HG02759 (cell line): Measurements from ENCODE around the gene KIF2A.
A peak's percentile ranks its signal among the peaks of the same experiment; 100 is the strongest.

ENCODE experiments used
- ATAC-seq: cut with Tn5 transposase; IDR thresholded peaks from one replicate; pipeline ENCODE4 v1.9.1; 2021; ENCODE audit warnings: mild to moderate bottlenecking, moderate library complexity; ENCODE audit not compliant: unreplicated experiment

The KIF2A gene

DNA sequence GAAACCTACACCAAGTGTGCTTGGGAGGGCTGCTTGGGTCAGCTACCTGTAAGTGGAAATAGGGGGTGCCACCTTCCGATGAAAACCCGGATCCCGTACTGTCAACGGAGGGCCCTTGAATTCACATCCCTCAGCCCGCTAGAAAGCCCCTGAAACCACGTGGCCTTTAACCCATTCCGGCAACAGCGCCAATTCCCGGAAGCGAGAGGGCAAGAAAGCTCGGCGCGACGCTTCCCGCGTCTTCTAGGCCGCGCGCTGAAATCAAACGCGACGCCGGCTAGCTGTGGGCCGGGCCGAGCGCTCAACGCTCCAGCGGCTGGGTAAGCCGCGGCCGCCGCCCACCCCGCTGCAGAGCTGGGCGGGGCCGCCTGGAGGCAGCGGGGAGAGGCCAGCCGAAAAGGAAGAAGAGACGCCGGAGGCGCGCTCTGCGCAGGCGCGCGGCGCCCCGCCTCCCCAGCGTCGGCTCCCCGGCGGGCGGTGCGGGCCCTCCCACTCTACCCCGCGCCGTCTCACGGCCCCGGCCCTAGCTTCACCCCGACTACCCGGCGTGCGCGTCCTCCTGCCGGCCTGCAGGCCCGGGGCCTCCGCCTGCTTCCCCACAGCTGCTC is at the start of gene KIF2A:
KIF2A (plus strand) TSS at position 492 of the 608 bp plus-strand sequence. CDS start 267 bp downstream, outside the sequence.
- peak; percentile 94 for ATAC-seq

DNA sequence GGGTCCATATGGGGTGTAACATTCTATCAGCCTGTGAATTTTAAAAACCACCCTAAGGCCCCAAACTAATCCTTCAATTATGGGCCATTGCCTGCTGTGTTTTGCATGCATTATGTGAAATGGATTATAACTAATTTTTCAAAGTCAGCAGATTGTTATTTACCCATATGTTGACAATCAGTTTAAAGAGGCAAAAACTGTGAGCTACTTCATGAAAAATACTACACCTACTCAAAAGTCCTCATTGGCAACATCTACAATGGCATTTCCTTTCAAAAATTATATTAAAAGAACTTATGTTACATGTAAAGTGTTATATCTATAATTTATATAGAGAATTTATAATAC is 49.0 kb upstream of the KIF2A start:
- ATAC-seq: no peak

DNA sequence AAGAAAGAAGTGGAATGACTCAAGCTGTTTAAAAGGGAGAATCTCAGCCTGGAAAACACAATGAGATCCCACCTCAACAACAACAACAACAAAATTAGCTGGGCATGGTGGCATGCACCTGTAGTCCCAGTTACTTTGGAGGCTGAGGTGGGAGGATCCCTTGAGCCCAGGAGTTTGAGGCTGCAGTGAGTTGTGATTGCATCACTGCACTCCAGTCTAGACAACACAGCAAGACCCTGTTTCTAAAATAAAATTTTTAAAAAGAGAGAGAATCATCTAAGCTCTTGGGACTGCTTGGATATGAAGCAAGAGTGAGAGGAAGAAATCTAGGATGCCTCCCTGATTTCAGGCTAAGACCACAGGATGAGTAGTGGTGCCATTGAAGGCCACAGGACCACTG is 47.4 kb upstream of the KIF2A start:
- ATAC-seq: no peak

- ATAC-seq: no peak
Observed at GRCh38 chr5:62259699-62260250, 46.2 kb upstream of the KIF2A start.

- ATAC-seq: no peak
Observed at GRCh38 chr5:62260513-62260912, 45.5 kb upstream of the KIF2A start.

- no peak for ATAC-seq
Observed at GRCh38 chr5:62263401-62263800, 42.6 kb upstream of the KIF2A start.

- ATAC-seq: no peak
Observed at GRCh38 chr5:62265648-62266112, 40.3 kb upstream of the KIF2A start.

- ATAC-seq: no peak
Observed at GRCh38 chr5:62266573-62266972, 39.4 kb upstream of the KIF2A start.

GRCh38 chr5:62268234-62268633 is 37.8 kb upstream of the KIF2A start:
- ATAC-seq: peak; percentile 89

DNA sequence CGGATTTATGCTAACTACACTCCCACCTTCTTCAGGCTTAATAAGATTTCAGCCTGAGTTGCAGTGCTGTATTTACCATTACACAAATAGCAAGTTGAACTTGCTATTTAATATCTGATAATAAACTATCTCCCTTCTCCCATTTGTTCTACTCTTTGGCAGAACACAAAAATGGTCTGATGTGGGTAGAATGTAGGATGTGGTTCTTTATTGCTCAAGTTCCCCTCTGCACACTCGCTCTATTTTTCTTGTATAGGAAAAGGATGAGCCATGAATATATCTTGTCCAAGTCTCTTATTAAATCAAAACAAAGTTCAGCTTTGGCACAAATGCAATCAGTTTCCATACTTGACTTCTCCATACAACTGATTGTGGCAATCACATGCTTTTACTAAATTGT is 37.2 kb upstream of the KIF2A start:
- ATAC-seq: peak; percentile 16

GRCh38 chr5:62271370-62271769 is 34.6 kb upstream of the KIF2A start:
- no peak for ATAC-seq

DNA sequence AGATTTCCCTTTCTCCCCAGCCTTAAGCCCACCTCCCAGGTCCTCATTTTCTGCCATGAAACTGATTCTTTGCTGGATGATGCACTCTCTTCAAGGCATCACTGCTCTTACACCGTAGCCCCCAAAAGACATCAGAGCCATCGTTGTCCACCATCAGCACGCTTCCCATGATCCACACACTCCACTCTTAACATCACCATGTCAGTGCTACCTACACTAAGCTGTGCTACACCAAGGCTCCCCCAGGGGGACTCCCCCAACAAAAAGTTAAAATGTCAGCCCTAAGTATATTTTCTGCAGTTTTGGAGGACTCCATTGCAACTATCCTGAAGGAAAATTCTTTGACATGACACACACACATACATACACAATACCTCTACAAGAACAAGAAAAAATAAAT is 34.1 kb upstream of the KIF2A start:
- ATAC-seq: no peak

DNA sequence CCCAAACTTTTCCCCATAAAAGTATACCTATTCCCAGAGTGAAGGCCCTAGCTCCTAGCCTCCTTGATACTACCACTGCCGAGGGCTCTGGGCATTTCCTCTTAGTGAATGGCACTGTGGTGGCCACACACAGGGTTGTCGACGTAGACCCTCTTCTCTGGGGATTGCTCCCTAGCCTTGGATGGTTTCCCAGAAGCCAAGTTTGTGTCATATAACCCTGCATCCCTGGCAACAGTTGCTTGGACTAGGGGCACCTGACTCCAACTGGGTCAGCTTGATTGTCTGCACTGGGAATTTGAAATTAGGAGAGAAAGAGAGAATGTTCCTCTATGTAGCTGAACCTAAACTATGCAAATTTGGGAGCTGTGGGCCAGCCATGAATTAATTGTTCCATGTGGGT is 32.3 kb upstream of the KIF2A start:
- no peak for ATAC-seq

- ATAC-seq: no peak
Observed at GRCh38 chr5:62275581-62275980, 30.4 kb upstream of the KIF2A start.

GRCh38 chr5:62281411-62281810 is 24.6 kb upstream of the KIF2A start:
- ATAC-seq: no peak

GRCh38 chr5:62282064-62282463 is 23.9 kb upstream of the KIF2A start:
- no peak for ATAC-seq

DNA sequence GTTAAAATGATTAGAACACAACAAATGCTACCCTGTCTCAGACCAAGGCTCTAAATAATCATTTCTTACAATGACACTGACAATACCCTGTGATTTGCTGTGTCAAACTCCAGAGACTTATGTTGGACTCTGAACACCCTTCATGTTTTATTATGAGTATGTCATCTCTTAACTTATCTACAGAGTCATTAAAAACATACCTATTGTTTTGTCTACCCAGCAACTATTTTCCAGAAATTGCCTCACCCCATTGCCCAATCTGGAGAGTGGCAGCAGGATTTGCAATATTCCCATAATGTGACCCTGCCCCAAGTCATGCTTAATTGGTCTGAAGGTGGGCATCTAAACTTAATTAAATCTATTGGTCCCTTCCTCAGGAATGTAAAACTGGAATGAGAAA is 23.0 kb upstream of the KIF2A start:
- no peak for ATAC-seq

- no peak for ATAC-seq
Observed at GRCh38 chr5:62283861-62284260, 22.1 kb upstream of the KIF2A start.

GRCh38 chr5:62284946-62285891 is 20.8 kb upstream of the KIF2A start:
- peak; percentile 82 for ATAC-seq

GRCh38 chr5:62286834-62287233 is 19.2 kb upstream of the KIF2A start:
- ATAC-seq: no peak

DNA sequence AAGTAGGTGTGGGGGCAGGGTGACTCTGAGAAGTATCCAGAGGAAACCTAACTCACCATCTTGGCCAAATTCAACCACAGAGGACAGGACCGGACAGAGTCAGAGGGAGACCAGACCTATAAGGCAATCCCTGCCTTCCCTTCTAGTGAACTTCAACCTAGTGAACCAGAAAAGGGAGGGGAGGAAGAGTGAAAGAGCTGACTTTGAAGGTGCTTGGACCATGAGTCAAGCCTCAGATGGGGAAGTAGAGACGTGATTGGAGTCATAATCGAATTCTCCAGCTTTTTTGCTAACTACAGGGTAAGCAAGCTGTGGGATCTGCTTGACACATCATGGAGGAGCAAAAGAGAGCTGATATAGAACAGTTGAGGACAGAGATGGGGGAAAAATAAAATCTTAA is 18.8 kb upstream of the KIF2A start:
- no peak for ATAC-seq

DNA sequence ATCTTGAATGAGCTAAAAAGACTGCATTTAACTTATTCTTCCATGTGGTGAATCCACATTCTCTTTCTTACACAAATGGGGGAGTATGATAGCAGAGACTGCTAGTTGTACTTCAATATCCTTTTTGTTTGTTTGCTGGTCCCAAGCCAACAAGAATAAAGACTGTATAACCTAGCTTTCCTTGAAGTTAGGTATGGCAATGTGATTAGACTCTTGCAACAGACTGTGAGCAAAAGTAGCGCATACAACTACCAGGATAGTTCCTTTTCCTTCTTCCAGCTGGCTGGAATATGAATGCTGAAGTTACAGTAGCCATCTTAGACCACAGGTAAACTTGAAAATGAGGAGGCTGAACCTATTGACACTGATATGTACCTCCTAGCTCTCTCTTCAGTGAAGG is 17.9 kb upstream of the KIF2A start:
- no peak for ATAC-seq
